Measurements from ENCODE around the gene HSF4.

HSF4 gene

GRCh38 chr16:67163999-67164558 lies 466 bp upstream of the HSF4 start:
- H3K4me3 ChIP-seq (ENCODE audit: low read length) = peak overlapping the region; percentile 24; the same call in 1 of the 2 replicates

DNA sequence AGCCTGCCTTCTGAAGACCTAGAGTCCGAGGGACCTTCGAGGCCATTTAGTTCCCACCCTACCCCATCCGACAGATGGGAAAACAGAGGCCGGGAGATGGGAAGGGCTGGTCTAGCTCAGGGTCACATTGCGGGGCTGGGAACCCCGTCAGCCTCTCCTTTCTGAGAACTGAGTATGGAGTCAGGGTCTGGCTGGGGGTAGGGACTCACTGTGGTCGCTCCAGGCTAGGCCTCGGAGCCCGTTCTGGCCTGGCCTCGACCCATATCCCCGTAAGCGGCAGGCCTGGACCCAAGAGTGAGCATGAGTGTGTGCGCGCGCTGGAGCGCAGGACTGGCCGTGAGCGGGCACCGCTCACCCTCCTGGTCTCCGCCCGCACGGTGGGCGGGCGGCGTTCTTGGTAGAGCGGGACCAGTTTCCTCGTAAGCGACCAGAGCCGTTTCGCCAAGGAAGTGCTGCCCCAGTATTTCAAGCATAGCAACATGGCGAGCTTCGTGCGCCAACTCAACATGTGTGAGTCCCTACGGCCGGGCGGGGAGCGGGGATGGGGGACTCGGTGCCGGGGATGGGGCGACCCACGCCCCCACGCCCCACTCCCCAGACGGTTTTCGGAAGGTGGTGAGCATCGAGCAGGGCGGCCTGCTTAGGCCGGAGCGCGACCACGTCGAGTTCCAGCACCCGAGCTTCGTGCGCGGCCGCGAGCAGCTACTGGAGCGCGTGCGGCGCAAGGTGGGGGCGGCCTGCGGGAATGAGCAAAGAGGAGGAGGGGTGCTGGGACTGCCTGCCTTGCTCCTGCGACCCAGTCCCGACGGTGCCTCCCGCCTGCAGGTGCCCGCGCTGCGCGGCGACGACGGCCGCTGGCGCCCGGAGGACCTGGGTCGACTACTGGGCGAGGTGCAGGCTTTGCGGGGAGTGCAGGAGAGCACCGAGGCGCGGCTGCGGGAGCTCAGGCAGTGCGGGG lies 855 bp downstream of the HSF4 start:
- H3K4me3 ChIP-seq (ENCODE audit: low read length) = no peak overlapping the region
- DNase-seq (ENCODE audit: low read depth, low spot score) = no peak

More at GRCh38 chr16:67163999-67164558, 466 bp upstream of the HSF4 start:
- DNase-seq (ENCODE audit: low read depth, low spot score) = no peak

DNA sequence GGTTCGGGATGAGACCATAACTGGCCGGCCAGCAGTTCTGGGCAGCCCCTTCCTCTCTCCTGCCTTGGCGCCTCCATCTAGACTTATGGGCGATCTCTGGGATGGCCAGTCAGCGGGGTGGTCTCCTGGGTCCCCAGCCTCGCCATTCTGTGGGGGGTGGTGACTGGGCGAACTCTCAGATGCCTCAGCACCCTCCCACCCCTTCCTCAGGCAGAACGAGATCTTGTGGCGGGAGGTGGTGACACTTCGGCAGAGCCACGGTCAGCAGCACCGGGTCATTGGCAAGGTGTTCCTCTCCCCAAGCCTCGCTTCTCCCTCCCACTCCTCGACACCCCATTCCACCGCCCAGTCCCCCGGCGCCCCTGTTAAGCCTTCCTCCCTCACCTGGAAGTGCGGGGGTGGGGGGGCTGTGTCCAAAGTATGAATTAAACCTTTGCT lies 1.6 kb downstream of the HSF4 start:
- DNase-seq (ENCODE audit: low read depth, low spot score) = no peak
- no peak overlapping the region for H3K4me3 ChIP-seq (ENCODE audit: low read length)

DNA sequence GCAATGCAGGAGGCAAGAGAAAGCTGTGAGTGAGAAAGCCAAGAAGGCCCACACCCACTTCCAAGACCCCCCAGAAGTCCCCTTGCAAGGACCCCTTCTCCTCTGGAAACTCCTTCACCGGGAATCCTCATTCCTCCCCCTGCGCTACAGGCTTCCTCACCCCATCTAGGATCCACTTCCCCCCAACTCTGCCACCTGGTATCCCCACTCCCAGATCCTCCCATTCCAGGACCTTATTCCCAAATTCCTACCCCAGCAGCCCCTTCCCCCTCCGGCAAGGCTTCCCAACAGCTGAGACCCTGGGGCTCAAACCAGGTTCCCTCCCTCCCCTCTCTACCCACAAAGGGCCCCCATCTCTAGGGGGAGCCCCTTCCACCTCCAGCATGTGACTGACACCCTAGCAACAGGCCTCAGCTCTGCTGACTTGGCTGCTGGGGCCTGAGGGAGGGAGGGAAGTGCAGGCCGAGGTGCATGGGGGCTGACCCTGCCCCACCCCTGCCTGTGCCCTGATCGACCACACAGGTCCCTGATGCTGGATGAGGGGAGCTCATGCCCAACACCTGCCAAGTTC lies 2.1 kb downstream of the HSF4 start:
- no peak overlapping the region for H3K4me3 ChIP-seq (ENCODE audit: low read length)
- no peak for DNase-seq (ENCODE audit: low read depth, low spot score)

GRCh38 chr16:67167588-67167987 lies 3.0 kb downstream of the HSF4 start:
- no peak for DNase-seq (ENCODE audit: low read depth, low spot score)
- no peak overlapping the region for H3K4me3 ChIP-seq (ENCODE audit: low read length)

GRCh38 chr16:67169011-67169451 lies 4.5 kb downstream of the HSF4 start:
- H3K4me3 ChIP-seq (ENCODE audit: low read length) = no peak overlapping the region
- no peak for DNase-seq (ENCODE audit: low read depth, low spot score)

DNA sequence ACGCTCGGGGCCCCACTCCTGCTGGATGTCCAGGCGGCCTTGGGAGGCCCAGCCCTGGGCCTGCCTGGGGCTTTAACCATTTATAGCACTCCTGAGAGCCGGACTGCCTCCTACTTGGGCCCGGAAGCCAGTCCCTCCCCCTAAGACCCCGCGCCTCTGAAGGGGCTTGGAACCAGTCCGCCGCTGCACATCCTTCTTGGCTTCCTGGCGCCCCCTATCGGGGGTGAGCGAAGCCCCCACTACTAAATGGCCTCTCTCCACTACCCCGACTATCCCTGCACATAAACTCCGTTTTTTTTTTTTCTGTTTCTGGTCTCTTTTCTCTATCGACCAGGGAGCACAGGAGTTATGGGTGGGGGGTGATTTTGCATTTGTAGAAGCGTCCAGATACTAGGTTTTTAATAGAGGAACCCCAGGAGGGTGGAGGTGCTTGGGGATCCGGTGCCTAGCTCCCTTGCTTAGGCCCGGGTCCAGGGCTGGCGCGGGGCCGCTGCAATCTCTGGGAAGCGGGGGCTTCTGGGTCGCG lies 5.2 kb downstream of the HSF4 start:
- no peak for DNase-seq (ENCODE audit: low read depth, low spot score)
- peak overlapping the region; percentile 43 for H3K4me3 ChIP-seq (ENCODE audit: low read length)

GRCh38 chr16:67170168-67170948 lies 5.8 kb downstream of the HSF4 start, which contains the start of gene NOL3:
Gene NOL3, plus strand, starts transcription at chr16:67170538.
- peak within 1 kb of the TSS; percentile 43 for H3K4me3 ChIP-seq (ENCODE audit: low read length)
- DNase-seq (ENCODE audit: low read depth, low spot score) = peak; percentile 49

GRCh38 chr16:67170949-67171649 lies 6.6 kb downstream of the HSF4 start:
- DNase-seq (ENCODE audit: low read depth, low spot score) = no peak
- peak overlapping the region; percentile 43 for H3K4me3 ChIP-seq (ENCODE audit: low read length)

DNA sequence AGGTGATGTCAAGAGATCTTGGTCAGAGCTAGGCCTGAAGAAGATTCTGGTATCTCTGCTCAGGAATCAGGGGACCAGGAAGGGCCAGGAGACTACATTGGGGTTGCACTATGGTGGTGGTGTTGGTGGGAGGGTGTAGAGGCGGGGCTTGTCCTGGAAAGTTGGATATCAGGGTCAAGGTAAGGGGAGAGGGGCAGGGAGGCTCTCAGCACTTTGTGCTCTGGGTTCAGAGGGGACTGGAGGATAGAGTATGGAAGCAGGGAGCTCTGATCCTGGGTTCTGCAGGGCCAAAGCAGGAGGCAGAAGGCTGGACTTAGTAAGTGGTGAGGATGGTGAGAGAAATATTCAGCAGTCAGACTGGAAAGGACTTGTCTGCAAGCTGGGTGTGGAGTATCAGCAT lies 8.8 kb downstream of the HSF4 start:
- peak overlapping the region; percentile 40 for H3K4me3 ChIP-seq (ENCODE audit: low read length)
- DNase-seq (ENCODE audit: low read depth, low spot score) = no peak

DNA sequence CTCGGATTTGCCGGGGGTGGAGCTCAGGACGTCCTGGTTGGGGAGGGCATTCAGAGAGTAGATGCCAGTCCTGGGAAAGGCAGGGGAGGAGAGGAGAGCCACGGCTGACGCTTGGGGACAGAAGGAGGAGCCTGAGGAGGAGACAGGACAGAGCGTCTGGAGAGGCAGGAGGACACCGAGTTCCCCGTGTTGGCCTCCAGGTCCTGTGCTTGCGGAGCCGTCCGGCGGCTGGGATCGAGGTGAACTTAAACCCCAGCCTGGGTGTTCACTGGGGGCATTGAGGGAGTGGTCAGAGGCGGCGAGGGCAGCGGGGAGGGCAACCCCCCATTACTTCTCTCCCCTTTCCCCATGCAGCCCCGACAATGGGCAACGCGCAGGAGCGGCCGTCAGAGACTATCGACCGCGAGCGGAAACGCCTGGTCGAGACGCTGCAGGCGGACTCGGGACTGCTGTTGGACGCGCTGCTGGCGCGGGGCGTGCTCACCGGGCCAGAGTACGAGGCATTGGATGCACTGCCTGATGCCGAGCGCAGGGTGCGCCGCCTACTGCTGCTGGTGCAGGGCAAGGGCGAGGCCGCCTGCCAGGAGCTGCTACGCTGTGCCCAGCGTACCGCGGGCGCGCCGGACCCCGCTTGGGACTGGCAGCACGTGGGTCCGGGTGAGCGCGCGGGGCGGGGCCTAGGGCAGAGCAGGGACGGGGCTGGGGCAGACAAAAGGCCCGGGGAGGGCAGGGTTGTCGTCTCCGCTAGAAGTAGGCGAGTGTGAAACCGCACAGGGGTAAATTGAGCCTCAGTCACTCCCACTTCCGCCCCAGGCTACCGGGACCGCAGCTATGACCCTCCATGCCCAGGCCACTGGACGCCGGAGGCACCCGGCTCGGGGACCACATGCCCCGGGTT lies 9.5 kb downstream of the HSF4 start:
- no peak for DNase-seq (ENCODE audit: low read depth, low spot score)
- H3K4me3 ChIP-seq (ENCODE audit: low read length) = peak overlapping the region; percentile 40

GRCh38 chr16:67174706-67175231 lies 10.2 kb downstream of the HSF4 start:
- no peak for DNase-seq (ENCODE audit: low read depth, low spot score)
- peak overlapping the region; percentile 40 for H3K4me3 ChIP-seq (ENCODE audit: low read length)

DNA sequence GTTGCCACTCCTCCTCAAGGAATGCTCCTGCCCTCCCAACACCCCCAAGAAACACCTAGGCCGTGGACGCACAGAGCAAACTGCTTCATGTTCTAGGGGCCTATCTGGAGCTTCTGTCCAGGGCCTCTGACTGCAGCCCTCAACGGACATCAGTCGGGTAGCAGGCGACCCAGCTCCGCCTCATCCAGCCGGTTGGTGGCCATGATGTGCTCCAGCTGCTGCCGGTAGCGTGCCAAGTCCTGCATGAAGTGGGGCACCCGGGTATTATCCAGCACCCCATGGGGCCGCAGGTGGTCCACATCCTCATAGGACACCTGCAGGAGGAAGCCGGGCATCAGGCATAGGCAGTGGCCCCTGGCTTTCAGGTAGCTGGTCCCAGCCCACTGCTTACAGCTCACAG lies 12.1 kb downstream of the HSF4 start:
- no peak for DNase-seq (ENCODE audit: low read depth, low spot score)
- H3K4me3 ChIP-seq (ENCODE audit: low read length) = no peak overlapping the region

- DNase-seq (ENCODE audit: low read depth, low spot score) = no peak
- no peak overlapping the region for H3K4me3 ChIP-seq (ENCODE audit: low read length)
Measured at GRCh38 chr16:67177743-67178699, 13.5 kb downstream of the HSF4 start.

GRCh38 chr16:67179421-67180080 lies 15.0 kb downstream of the HSF4 start:
- no peak for DNase-seq (ENCODE audit: low read depth, low spot score)
- no peak overlapping the region for H3K4me3 ChIP-seq (ENCODE audit: low read length)

GRCh38 chr16:67180166-67180565 lies 15.6 kb downstream of the HSF4 start:
- H3K4me3 ChIP-seq (ENCODE audit: low read length) = no peak overlapping the region
- no peak for DNase-seq (ENCODE audit: low read depth, low spot score)

Data from Jurkat, Clone E6-1 (cell line).